ENCODE data around the gene SCYL2. TPM values are rescaled to one million over a fixed set of nuclear protein-coding genes. Genes with fewer than 3 reads are reported as not detected.
"Not testable (repeated sequence)": the region's sequence is repeated elsewhere in the genome, so short reads cannot be mapped to it uniquely, and the experiment has no call there.

The SCYL2 gene, protein sequence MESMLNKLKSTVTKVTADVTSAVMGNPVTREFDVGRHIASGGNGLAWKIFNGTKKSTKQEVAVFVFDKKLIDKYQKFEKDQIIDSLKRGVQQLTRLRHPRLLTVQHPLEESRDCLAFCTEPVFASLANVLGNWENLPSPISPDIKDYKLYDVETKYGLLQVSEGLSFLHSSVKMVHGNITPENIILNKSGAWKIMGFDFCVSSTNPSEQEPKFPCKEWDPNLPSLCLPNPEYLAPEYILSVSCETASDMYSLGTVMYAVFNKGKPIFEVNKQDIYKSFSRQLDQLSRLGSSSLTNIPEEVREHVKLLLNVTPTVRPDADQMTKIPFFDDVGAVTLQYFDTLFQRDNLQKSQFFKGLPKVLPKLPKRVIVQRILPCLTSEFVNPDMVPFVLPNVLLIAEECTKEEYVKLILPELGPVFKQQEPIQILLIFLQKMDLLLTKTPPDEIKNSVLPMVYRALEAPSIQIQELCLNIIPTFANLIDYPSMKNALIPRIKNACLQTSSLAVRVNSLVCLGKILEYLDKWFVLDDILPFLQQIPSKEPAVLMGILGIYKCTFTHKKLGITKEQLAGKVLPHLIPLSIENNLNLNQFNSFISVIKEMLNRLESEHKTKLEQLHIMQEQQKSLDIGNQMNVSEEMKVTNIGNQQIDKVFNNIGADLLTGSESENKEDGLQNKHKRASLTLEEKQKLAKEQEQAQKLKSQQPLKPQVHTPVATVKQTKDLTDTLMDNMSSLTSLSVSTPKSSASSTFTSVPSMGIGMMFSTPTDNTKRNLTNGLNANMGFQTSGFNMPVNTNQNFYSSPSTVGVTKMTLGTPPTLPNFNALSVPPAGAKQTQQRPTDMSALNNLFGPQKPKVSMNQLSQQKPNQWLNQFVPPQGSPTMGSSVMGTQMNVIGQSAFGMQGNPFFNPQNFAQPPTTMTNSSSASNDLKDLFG
- 34.7 and 38.7 TPM in 2 replicates for total RNA-seq

- DNase-seq = peak; percentile 90
- intact Hi-C loops (cut with micrococcal nuclease) = loop anchor here (1.0 to 10.0 kb wide), 6 partner anchors 67 to 1796 kb away; partner anchors contain the start of genes ACTR6, APAF1, BLTP3B and IKBIP
- CTCF ChIA-PET = no interaction called here
- no peak for TF ChIP-seq CTCF (IDR thresholded peaks at IDR 0.05)
- peaks cover 9% of the 10 kb centered on the region for H3K36me3 Mint-ChIP-seq (ENCODE audit: low read depth)
- no peaks in the 10 kb centered on the region for H3K9me3 Mint-ChIP-seq
- POLR2A ChIA-PET = interaction anchor here (0.7 to 2.6 kb wide), 5 partner anchors 66 to 961 kb away, joined by 3 to 26 read pairs (median 5); partner anchors contain the start of gene ACTR6
- ATAC-seq (ENCODE audit: low read depth) = peak; percentile 93
- peak within 1 kb of the TSS; percentile 95 for H3K27ac Mint-ChIP-seq
- H3K4me1 Mint-ChIP-seq = peaks cover 34% of the 10 kb centered on the region
- H3K4me3 Mint-ChIP-seq = peak within 1 kb of the TSS; percentile 99
- no peaks in the 10 kb centered on the region for H3K27me3 Mint-ChIP-seq
These were observed at the start of gene SCYL2, which contains the start of gene DEPDC4 for GRCh38 chr12:100266835-100267602. Gene SCYL2, plus strand, starts transcription at chr12:100267177. Its CDS starts 15,794 bp downstream, at chr12:100282971. Gene DEPDC4, minus strand, starts transcription at chr12:100267079. Its CDS starts 3 bp downstream, at chr12:100267076.

GRCh38 chr12:100219328-100220109 lies 47.5 kb upstream of the SCYL2 start:
- ChIA-PET POLR2A (interaction anchor here (0.6 kb wide), 1 partner anchor 10 kb away, joined by 3 read pairs; no protein-coding TSS in a partner anchor), CTCF (no interaction called here)
- no peak for ATAC-seq (ENCODE audit: low read depth)
- no peaks in the 10 kb centered on the region for H3K9me3 Mint-ChIP-seq
- H3K4me3 Mint-ChIP-seq = no peak overlapping the region
- H3K36me3 Mint-ChIP-seq (ENCODE audit: low read depth) = peaks cover 71% of the 10 kb centered on the region
- TF ChIP-seq CTCF (IDR thresholded peaks at IDR 0.05) = no peak
- DNase-seq = no peak
- peaks cover 4% of the 10 kb centered on the region for H3K4me1 Mint-ChIP-seq
- H3K27me3 Mint-ChIP-seq = no peaks in the 10 kb centered on the region
- intact Hi-C loops (cut with micrococcal nuclease) = no loop called here
- no peak overlapping the region for H3K27ac Mint-ChIP-seq

- CTCF ChIA-PET = interaction anchor here (1.1 kb wide), 1 partner anchor 33 kb away, joined by 3 read pairs; no protein-coding TSS in a partner anchor
These were observed 45.5 kb upstream of the SCYL2 start for GRCh38 chr12:100221523-100221922.

DNA sequence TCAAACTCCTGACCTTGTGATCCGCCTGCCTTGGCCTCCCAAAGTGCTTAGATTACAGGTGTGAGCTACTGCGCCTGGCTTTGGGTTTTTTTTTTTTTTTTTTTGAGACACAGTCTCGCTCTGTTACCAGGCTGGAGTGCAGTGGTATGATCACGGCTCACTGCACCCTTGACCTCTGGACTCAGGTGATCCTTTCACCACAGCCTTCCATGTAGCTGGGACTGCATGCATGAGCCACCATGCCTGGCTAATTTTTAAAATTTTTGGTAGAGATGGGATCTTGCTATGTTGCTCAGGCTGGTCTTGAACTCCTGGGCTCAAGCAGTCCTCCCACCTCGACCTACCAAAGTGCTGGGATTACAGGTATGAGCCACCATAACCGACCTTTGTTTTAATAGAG lies 44.8 kb upstream of the SCYL2 start:
- H3K27me3 Mint-ChIP-seq; ATAC-seq (ENCODE audit: low read depth); H3K4me1 Mint-ChIP-seq; H3K4me3 Mint-ChIP-seq; intact Hi-C loops (cut with micrococcal nuclease); H3K9me3 Mint-ChIP-seq; H3K27ac Mint-ChIP-seq; CTCF ChIA-PET; POLR2A ChIA-PET; DNase-seq: not testable (repeated sequence)
- peaks cover 60% of the 10 kb centered on the region for H3K36me3 Mint-ChIP-seq (ENCODE audit: low read depth)

More at GRCh38 chr12:100221523-100221922, 45.5 kb upstream of the SCYL2 start:
- ATAC-seq (ENCODE audit: low read depth) (no peak), DNase-seq (no peak)
- POLR2A ChIA-PET = no interaction called here
- Mint-ChIP-seq H3K36me3 (ENCODE audit: low read depth) (peaks cover 65% of the 10 kb centered on the region), H3K27ac (no peak overlapping the region), H3K9me3 (no peaks in the 10 kb centered on the region), H3K4me1 (no peaks in the 10 kb centered on the region), H3K4me3 (no peak overlapping the region), H3K27me3 (no peaks in the 10 kb centered on the region)
- TF ChIP-seq CTCF (IDR thresholded peaks at IDR 0.05) = no peak
- intact Hi-C loops (cut with micrococcal nuclease) = no loop called here

Data from activated B cell treated with CpG ODN at 0.5 μM for 24 hours (primary cell).